ENCODE data around the gene METAP1. TPM values are rescaled to one million over a fixed set of nuclear protein-coding genes. Genes with fewer than 3 reads are reported as not detected.

METAP1 gene
- 31.5 TPM for total RNA-seq (2013)
- polyA plus RNA-seq: 10 to 100 TPM; 15.9 to 21.7 (median 20.6) TPM
- 10.0 and 12.0 TPM in 2 replicates for polyA minus RNA-seq
- total RNA-seq: 14.5 to 52.1 (median 28.4) reads per million in 11 experiments

- peaks cover 30% of the 10 kb centered on the region for H4K20me1 ChIP-seq (ENCODE audit: insufficient read depth, low read length)
- H3K9ac ChIP-seq (ENCODE audit: insufficient read depth, low read length, poor library complexity, severe bottlenecking): peak within 1 kb of the TSS; percentile 78
- H3K4me1 Mint-ChIP-seq: peaks cover 25% of the 10 kb centered on the region
- no peaks in the 10 kb centered on the region for H3K36me3 ChIP-seq (replicated peaks in 1 of 2; ENCODE audit: control insufficient read depth in 1 of 2, insufficient read depth in 2 of 2, low read length in 2 of 2)
- peak within 1 kb of the TSS; percentile 88 to 93 for H3K4me3 Mint-ChIP-seq
- DNase-seq: peak; percentile 91 to 94 (median 91)
- H3K27me3 Mint-ChIP-seq (ENCODE audit: low read depth in 3 of 3): peaks cover 0 to 2% (median 2%) of the 10 kb centered on the region in 3 donors
- WGBS (ENCODE audit: insufficient coverage): under 1% methylated on average over 76 of the region's 94 CpGs
- peak within 1 kb of the TSS; percentile 95 for H2AFZ ChIP-seq (ENCODE audit: insufficient read depth, low read depth, low read length, poor library complexity, severe bottlenecking)
- H3K4me3 ChIP-seq (replicated peaks in 1 of 3; ENCODE audit: low read depth in 2 of 3, low read length in 3 of 3): peak within 1 kb of the TSS; percentile 84 to 93 (median 89)
- H3K27ac Mint-ChIP-seq: peak within 1 kb of the TSS; percentile 87 to 95 (median 93)
- no peaks in the 10 kb centered on the region for H3K27me3 ChIP-seq (ENCODE audit: control insufficient read depth in 2 of 2, insufficient read depth in 2 of 2, low read length in 2 of 2)
- no peaks in the 10 kb centered on the region for H3K9me3 ChIP-seq (replicated peaks in 1 of 2; ENCODE audit: control insufficient read depth in 1 of 2, insufficient read depth in 1 of 2, low read length in 2 of 2)
- peaks cover 49% of the 10 kb centered on the region for H3K79me2 ChIP-seq (ENCODE audit: insufficient read depth, low read length)
- intact Hi-C loops (cut with micrococcal nuclease): loop anchor here (2.0 to 10.0 kb wide), 3 partner anchors 61 to 71 kb away; partner anchors contain the start of gene EIF4E (in 2 of the 2)
- peak; percentile 55 for TF ChIP-seq CTCF (IDR thresholded peaks at IDR 0.05)
- peaks cover 12 to 15% of the 10 kb centered on the region in 2 donors for H3K4me1 ChIP-seq (ENCODE audit: control insufficient read depth in 1 of 2, insufficient read depth in 2 of 2, low read length in 2 of 2)
- peaks cover 0 to 5% (median 2%) of the 10 kb centered on the region in 7 donors for H3K9me3 Mint-ChIP-seq
- H3K36me3 Mint-ChIP-seq: no peaks in the 10 kb centered on the region
- H3K27ac ChIP-seq (ENCODE audit: low read depth in 1 of 2, low read length in 2 of 2): peak within 1 kb of the TSS; percentile 54 to 91
- peak within 1 kb of the TSS; percentile 94 for H3K4me2 ChIP-seq (replicated peaks; ENCODE audit: extremely low read depth, low read length, poor library complexity, severe bottlenecking)
Measured at GRCh38 chr4:98995183-98996055, at the start of gene METAP1. TSS of gene METAP1 (plus strand) at chr4:98995721. CDS start at chr4:98995754, 33 bp downstream.

GRCh38 chr4:98946359-98946758, 49.2 kb upstream of the METAP1 start:
- H3K79me2 ChIP-seq (ENCODE audit: insufficient read depth, low read length): no peaks in the 10 kb centered on the region
- Mint-ChIP-seq H3K27ac (no peak overlapping the region), H3K4me3 (no peak overlapping the region), H3K27me3 (ENCODE audit: low read depth in 3 of 3) (no peaks in the 10 kb centered on the region), H3K36me3 (no peaks in the 10 kb centered on the region), H3K4me1 (no peaks in the 10 kb centered on the region), H3K9me3 (no peaks in the 10 kb centered on the region)
- no peak for DNase-seq
- H3K27me3 ChIP-seq (ENCODE audit: control insufficient read depth in 2 of 2, insufficient read depth in 2 of 2, low read length in 2 of 2): no peaks in the 10 kb centered on the region
- intact Hi-C loops (cut with micrococcal nuclease): no loop called here
- H4K20me1 ChIP-seq (ENCODE audit: insufficient read depth, low read length): no peaks in the 10 kb centered on the region
- H3K36me3 ChIP-seq (replicated peaks in 1 of 2; ENCODE audit: control insufficient read depth in 1 of 2, insufficient read depth in 2 of 2, low read length in 2 of 2): no peaks in the 10 kb centered on the region
- no peaks in the 10 kb centered on the region for H3K9me3 ChIP-seq (replicated peaks in 1 of 2; ENCODE audit: control insufficient read depth in 1 of 2, insufficient read depth in 1 of 2, low read length in 2 of 2)
- H3K4me3 ChIP-seq (replicated peaks in 1 of 3; ENCODE audit: low read depth in 2 of 3, low read length in 3 of 3): no peak overlapping the region
- H3K4me2 ChIP-seq (replicated peaks; ENCODE audit: extremely low read depth, low read length, poor library complexity, severe bottlenecking): no peak overlapping the region
- no peak overlapping the region for H2AFZ ChIP-seq (ENCODE audit: insufficient read depth, low read depth, low read length, poor library complexity, severe bottlenecking)
- H3K27ac ChIP-seq (ENCODE audit: low read depth in 1 of 2, low read length in 2 of 2): no peak overlapping the region
- no peak for TF ChIP-seq CTCF (IDR thresholded peaks at IDR 0.05)
- no peak overlapping the region for H3K9ac ChIP-seq (ENCODE audit: insufficient read depth, low read length, poor library complexity, severe bottlenecking)
- 80% methylated on average over 1 of the region's 1 CpG for WGBS (ENCODE audit: insufficient coverage)
- H3K4me1 ChIP-seq (ENCODE audit: control insufficient read depth in 1 of 2, insufficient read depth in 2 of 2, low read length in 2 of 2): no peaks in the 10 kb centered on the region

Data from CD14-positive monocyte (primary cell).